Stimulated activated CD8-positive, alpha-beta memory T cell treated with anti-CD3 and anti-CD28 coated beads, Interleukin-2, amount 100 ng/mL, for 1 hour (primary cell): ENCODE data around the gene TARDBP.
"Not testable (repeated sequence)": the region's sequence is repeated elsewhere in the genome, so short reads cannot be mapped to it uniquely, and the experiment has no call there.

ENCODE experiments used
- DNase-seq, 2 donors: peaks; one replicate each; pipeline ENCODE4 v3.0.0-alpha.2; 2020; ENCODE audit warnings: low read depth in 2 of 2

Gene TARDBP

DNA sequence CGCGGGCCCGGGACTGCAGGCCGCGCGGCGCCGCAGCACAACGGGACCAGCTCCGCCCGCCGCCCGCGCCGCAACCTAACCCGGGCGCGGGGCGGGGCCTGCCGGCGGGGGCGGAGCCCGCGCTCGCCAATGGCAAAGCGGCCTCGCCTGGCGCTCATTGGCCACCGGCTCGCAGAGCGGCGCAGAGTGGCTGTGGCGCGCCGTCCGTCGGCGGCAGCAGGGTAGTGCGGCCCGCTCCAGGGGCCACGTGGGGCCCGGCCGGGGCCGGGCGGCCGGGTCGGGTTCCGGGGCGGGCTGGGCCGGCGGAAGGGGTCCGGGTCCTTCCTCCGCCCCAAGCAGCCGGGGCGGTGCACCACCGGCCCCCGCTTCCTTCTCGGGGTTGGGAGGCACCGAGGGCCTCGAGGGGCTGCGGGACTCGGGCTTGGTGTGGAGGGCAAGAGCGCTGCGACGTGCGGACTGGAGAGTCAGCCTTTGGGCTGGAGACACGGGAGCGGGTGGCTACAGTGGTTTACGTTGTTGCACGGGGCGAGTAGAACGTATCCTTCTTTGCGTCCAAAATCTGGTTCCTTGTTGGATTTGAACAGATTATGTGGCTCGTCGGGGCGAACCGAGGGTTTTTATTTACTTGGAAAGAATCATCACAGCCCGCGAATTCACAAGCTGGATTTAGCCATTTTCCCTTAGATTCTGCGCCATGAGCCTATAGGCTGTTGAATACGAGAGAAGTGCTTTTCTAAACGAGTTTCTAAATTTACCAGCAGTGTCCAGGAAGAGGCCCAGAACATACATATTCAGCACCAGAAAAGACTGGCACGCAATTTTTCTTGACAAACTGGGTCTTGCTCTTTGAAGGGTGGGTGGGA is 47.7 kb downstream of the TARDBP start, which contains the start of gene SRM:
Gene SRM (minus strand): TSS at position 51 of the 863 bp plus-strand sequence. CDS start 75 bp downstream, outside the sequence.
- DNase-seq, result peak; percentile 77 to 82

DNA sequence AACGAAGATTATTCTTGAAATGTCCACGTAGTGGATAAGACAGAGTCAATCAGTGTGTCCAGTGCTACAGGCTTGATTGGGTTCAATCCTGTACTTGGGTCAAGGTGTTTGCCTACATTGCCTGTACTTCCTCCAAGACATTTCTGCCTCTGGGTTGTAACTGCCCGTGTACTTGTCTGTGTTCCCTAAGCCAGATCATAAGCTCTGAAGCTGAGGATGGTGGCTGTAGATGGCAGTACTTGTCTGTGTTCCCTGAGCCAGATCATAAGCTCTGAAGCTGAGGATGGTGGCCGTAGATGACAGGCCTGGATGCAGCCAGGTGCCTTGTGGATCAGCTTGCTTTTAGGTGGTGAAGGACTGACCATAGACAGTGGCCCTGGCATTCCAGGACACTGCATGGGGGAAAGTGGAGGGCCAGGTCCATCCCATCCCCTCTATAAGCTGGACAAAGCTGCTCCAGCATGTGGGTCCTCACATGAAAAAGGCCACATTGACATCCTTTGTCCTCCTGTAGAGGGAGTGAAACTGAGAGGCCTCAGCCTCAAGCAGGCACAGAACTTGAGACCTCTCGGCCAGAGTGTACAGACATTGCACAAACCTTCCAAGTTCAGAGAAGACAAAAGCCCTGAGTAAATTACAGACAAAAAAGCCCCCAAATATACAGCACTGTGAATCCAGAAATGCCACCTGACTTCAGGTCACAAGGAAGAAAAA is 49.4 kb downstream of the TARDBP start:
- no peak for DNase-seq

DNA sequence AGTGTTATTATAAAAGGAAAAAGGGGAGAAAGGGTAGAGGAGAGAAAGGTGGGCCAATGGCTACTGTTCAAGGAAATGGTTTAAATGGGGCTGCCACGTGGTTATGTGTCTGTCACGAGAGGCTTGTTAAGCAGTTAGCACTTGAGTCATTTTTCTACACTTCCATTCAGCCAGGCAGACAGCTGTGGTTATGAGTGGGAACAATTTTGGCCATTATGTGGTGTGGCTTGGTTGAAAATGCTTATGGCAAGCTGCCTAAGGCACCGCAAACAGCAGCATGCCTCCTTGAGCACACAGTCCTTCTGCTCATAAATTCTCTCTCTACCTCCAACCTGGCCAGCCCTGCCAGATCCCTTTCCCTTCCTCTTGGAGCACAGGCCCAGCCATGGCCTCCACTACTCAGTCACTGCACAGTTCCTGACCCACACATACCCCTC is 50.5 kb downstream of the TARDBP start:
- DNase-seq, result no peak

DNA sequence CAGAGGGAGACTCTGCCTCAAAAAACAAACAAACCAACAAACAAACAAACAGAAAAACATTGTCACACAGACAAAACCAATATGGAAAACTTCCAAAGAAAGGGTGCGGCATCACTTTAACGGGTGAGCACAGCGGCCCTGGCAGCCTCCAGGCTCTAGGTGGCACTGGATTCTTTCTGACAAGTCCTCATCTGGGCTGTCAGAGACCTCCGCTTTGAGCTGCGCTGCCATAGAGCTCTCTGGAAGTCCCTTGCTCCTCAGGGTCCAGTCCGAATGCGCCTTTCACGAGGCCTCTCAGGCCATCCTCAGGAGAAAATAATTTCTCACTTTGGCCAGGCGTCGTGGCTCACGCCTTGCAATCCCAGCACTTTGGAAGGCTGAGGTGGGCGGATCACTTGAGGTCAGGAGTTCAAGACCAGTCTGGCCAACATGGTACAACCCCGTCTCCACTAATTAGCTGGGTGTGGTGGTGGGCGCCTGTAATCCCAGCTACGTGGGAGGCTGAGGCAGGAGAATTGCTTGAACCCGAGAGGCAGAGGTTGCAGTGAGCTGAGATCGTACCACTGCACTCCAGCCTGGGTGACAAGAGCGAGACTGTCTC is 51.6 kb downstream of the TARDBP start:
- DNase-seq, result not testable (repeated sequence)

DNA sequence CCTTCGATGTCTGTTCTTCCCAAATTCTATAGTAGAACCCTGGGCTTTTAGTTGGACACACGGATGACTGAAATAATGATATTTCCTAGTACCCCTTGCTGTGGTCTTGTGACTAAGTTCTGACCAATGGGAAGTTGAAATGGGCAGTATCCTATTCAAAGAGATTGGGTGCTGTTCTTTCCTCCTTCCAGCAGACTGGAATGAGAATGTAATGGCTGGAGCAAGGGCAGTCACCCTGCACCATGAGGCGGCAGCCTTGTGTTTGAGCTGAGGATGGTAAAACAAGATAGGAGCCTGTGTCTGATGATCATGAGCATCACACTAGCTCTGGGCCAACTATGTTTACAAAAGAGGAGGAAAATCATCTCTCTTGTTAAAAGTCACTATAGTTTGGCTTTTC is 52.5 kb downstream of the TARDBP start:
- DNase-seq, result no peak

DNA sequence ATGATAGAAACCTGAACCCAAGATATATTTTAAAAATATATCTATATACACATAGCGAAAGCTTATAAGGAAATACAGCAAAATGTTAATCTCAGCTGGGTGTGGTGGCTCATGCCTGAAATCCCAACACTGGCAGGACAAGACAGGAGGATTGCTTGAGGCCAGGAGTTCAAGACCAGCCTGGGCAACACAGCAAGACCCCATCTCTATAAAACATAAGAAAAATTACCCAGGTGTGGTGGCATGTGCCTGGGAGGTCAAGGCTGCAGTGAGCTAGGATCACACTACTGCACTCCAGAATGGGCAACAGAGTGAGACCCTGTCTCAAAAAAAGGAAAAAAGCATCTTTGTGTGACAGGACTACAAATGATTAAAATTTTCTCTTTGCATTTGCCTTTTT is 53.3 kb downstream of the TARDBP start:
- no peak for DNase-seq

DNA sequence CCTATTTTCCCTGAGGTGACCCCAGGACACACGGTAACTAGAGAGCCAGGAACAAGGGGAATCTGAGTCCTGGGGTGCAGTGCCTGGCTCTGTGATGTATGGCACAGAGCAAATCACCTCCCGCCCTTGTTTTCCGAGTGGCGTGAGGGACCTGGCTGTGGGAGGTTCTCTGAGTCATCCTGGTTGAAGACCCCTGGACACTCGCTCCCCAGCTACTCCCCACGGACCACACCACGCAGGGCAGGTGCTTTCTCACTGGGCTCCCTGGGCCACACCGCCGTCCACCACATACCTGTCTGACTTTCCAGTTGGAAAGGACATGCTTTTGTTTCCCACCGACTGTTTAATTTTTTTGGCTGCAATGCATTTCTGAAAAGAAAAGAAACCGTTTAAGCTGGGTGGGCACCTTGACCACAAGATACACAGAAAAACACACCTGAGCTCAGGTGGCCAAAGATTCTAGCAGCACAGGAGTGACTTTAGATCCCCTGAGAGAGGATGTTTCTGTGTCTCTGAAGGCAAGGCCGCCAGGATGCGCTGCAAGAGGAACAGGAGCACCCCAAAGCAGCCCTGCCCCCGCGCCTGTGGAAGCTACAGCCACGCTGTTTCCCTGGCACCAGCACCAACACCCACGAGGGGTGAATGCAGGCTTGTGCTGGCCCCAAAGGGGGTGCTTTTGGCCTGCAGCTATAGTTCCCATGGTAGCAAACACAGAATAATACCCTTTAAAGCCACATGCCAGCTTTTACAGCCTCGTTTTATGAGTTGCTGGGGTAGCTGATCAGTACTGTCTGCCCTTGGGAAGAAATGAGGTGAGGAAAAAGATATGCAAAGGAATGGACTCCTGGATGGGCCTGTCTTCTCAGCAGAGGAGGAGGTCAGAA is 55.5 kb downstream of the TARDBP start:
- DNase-seq, result no peak

DNA sequence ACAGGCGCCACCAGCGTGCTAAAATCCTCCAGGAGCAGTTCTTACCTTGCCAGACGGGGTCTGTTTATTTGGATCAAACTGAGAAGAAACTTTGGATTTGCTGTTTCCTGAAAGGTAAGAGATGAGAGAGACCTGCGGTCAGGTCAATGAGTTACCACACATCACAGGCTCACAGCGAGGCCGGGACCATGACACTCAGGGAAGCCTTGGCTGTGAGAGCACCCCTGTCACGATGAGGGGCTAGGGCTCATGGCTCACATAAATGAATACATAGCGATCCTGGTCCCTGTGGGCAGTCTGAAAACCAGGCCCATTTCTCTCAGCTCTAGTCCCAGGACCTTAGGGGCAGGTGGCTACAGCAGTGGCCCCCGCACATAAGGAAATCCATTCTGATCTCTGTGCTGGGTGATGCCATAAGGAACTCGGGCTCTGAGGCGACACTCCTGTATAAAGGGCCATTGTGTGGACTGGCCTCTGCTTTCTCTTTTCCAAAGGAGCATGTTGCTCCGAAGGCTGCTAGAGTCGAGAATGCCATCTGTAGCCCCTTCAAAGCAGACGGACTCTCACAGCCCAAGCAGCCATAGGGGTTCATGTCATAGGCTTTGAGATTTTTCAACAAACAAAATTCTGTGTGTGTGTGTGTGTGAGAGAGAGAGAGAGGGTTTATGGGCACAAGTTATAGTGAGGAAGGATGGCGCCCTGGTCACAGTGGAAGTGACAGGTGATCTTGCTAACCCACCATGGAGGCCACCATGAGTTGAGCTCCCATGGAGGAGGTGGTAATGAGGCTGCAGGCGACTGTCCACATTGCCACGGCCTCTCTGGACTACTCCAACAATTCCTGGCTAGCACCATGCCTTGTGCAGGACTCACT is 56.4 kb downstream of the TARDBP start:
- no peak for DNase-seq

DNA sequence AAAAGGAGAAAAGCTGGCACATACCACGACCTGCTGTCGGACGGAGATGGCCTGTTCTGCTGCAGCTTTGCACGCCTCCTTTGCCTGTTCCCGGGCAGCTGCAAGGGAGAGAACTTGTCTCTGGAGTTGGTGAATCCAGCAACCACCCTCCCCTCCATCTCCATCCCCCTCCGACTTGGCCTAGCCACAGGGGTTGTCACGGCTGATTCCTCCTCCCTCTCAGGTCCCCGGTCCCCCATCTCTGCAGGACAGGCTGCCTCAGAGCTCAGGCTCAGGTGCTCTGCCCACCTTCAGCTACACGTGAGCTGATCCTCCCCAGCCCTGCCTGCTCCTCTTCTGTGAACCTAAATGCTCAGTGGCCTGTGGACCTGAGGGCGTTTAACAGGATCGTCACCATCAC is 58.4 kb downstream of the TARDBP start:
- DNase-seq, result no peak

DNA sequence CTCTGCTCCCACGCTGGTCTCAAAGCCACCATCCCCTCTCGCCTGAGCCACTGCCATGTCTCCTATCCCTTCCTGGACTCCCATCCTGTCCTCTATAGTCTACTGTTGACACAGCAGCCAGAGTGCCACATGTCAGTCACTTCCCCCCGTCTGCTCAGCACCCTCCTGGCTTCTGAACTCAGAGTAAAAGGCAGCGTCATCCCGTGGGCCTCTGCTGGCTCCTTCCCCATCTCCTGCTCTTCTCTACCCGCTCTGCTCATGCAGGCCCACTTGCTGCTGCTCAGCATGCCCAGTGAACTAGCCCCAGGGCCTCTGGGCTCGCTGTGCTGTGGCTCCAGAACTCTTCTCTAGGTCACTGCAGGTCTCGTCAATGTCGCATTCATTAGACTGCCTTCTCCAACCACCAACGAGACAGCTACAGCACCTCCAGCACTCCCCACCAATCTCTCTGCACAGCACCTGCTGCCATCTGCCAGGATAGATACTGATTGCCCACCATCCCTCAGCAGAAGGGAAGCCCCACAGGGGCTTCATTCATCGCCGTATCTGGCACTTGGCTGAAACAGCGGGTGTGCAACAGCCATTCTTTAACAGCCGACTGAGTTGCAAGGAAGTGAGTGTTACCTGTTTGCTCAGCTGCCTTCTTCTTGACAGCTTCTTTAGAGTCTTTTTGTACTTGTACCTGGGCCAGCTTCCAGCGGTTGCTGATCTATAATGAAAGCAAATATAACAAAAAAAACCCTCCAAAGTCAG is 59.2 kb downstream of the TARDBP start:
- no peak for DNase-seq

DNA sequence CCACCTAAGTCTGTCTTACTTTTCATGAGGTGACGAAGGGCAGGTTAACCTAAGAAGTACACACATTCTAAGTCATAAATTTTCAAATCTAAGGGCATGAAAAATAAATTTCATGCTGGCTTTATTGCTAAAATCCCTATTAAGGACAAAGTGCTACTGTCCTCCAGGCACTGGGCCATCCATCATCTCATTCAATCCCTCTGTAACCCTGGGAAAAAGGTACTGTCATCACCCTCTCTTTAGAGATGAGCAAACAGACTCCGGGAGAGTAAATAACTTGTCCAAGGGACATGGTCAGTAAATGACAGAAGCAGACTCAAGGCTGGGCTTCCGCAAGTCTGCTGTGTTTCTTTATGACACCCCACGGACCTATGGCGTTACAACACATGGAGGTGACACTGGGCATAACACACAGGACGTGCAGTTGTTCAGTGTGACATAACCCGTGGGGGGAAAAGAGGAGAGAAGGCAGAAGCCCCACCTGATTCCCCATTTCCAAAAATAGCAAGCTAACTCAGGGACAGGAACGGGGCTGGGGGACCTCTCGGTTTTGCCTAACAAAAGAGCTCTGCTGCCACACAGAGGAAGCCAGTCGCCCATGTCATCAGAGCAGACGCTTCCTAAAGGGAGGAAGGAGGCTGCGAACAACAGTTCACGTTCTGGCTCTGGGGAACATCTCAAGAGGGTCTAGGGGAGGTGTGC is 59.9 kb downstream of the TARDBP start:
- no peak for DNase-seq

DNA sequence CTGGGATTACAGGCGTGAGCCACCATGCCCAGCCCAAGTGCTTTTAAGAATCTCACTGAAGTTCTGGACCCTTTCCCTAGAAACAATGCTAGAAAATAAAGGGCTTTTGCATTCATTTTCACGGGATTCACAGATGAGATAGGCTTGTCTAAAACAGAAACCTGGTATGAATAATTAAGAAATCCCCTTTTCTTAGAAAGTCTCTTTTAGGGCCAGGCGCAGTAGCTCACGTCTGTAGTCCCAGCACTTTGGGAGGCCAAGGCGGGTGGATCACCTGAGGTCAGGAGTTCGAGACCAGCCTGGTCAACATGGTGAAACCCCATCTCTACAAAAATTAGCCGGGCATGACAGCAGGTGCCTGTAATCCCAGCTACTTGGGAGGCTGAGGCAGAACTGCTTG is 60.9 kb downstream of the TARDBP start:
- not testable (repeated sequence) for DNase-seq
